ENCODE measurements around the gene TP53RK. TPM values are rescaled to one million over a fixed set of nuclear protein-coding genes. Genes with fewer than 3 reads are reported as not detected.

TP53RK gene
- total RNA-seq, 1 experiment from 2014 or later = 21.5 TPM

DNA sequence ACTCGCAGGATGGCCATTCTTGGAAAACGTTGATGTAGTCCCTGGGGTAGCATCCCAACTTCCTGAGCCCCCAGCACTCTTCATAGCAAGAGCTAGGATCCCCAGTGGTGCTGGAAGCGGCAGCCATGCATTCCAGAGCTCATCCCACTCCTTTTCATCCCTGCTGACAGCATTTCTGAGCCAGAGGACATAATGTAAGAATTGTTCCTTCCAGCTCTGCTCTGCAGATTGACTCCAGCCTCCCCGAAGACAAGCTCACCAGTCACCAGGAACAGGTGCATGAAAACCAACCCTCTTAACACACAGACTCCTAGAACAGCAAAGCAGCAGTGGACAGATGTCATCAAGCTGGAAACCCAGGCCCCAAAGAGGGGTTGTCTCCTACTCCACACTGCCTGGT, 41.8 kb downstream of the TP53RK start:
- H3K79me2 ChIP-seq (ENCODE audit: insufficient read depth, low read length) = no peaks in the 10 kb centered on the region
- H2BK120ac ChIP-seq (ENCODE audit: low read depth, low read length, poor library complexity, severe bottlenecking) = no peak overlapping the region
- no CpG with 5 or more reads among the region's 4 CpGs for WGBS (ENCODE audit: extremely low coverage, insufficient read length, low lambda C conversion rate)
- H3K27ac Mint-ChIP-seq = no peak overlapping the region
- H3K36me3 Mint-ChIP-seq (ENCODE audit: insufficient read depth in 1 of 3, low read depth in 3 of 3) = peaks cover 0 to 10% (median 0%) of the 10 kb centered on the region in 3 experiments; a peak in 3 of 7 replicates
- H3K23me2 ChIP-seq (ENCODE audit: insufficient read length, low read depth, low read length, poor library complexity, severe bottlenecking) = no peaks in the 10 kb centered on the region
- H3K79me1 ChIP-seq (ENCODE audit: insufficient read depth, low read depth, low read length, poor library complexity, severe bottlenecking) = no peaks in the 10 kb centered on the region
- H3K56ac ChIP-seq (ENCODE audit: insufficient read length, low read depth, low read length) = no peak overlapping the region
- no peak overlapping the region for H3K14ac ChIP-seq (ENCODE audit: insufficient read depth, low read length)
- H2BK5ac ChIP-seq (ENCODE audit: insufficient read length, low read length) = no peak overlapping the region
- H3K23ac ChIP-seq (ENCODE audit: insufficient read length, low read depth, low read length) = no peak overlapping the region
- no peak overlapping the region for H4K8ac ChIP-seq (replicated peaks; ENCODE audit: insufficient read length, low read depth, low read length)
- no peaks in the 10 kb centered on the region for H3K4me1 ChIP-seq (ENCODE audit: insufficient read depth, low read length)
- H4K5ac ChIP-seq (ENCODE audit: insufficient read length, low read depth, low read length) = no peak overlapping the region
- DNase-seq = no peak
- H2AK5ac ChIP-seq (ENCODE audit: insufficient read length, low read length) = no peak overlapping the region
- H2BK15ac ChIP-seq (ENCODE audit: low read depth, low read length) = no peak overlapping the region
- peaks cover 0 to 2% of the 10 kb centered on the region in 2 experiments; a peak in 1 of 5 replicates for H3K9me3 Mint-ChIP-seq
- H3K18ac ChIP-seq (ENCODE audit: insufficient read length, low read depth, low read length) = no peak overlapping the region
- H3K4ac ChIP-seq (ENCODE audit: low read depth, low read length) = no peak overlapping the region
- no peak overlapping the region for H4K91ac ChIP-seq (ENCODE audit: insufficient read length, low read depth, low read length)
- peaks cover 24 to 33% of the 10 kb centered on the region in 2 experiments for H3K4me1 Mint-ChIP-seq
- no peaks in the 10 kb centered on the region; the same call in 1 of the 2 replicates for H3K27me3 ChIP-seq (ENCODE audit: insufficient read depth, low read length)
- H3T11ph ChIP-seq (ENCODE audit: low read length) = no peak overlapping the region
- no peak overlapping the region for H2BK20ac ChIP-seq (ENCODE audit: low read depth, low read length, poor library complexity, severe bottlenecking)
- H3K27ac ChIP-seq (ENCODE audit: insufficient read length, low read depth, low read length) = no peak overlapping the region
- no peaks in the 10 kb centered on the region for H3K9me3 ChIP-seq (ENCODE audit: control insufficient read depth, low read depth, low read length)
- H2AFZ ChIP-seq (ENCODE audit: low read length) = no peak overlapping the region
- H2BK12ac ChIP-seq (ENCODE audit: insufficient read length, low read depth, low read length) = no peak overlapping the region
- H3K9ac ChIP-seq (ENCODE audit: extremely low read depth, insufficient read length, low read length) = no peak overlapping the region
- no peak overlapping the region for H3K4me3 Mint-ChIP-seq
- TF ChIP-seq, protein P1, sequence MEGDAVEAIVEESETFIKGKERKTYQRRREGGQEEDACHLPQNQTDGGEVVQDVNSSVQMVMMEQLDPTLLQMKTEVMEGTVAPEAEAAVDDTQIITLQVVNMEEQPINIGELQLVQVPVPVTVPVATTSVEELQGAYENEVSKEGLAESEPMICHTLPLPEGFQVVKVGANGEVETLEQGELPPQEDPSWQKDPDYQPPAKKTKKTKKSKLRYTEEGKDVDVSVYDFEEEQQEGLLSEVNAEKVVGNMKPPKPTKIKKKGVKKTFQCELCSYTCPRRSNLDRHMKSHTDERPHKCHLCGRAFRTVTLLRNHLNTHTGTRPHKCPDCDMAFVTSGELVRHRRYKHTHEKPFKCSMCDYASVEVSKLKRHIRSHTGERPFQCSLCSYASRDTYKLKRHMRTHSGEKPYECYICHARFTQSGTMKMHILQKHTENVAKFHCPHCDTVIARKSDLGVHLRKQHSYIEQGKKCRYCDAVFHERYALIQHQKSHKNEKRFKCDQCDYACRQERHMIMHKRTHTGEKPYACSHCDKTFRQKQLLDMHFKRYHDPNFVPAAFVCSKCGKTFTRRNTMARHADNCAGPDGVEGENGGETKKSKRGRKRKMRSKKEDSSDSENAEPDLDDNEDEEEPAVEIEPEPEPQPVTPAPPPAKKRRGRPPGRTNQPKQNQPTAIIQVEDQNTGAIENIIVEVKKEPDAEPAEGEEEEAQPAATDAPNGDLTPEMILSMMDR (conservative IDR thresholded peaks at IDR 0.05) = no peak
- peaks cover 45% of the 10 kb centered on the region for H3K27me3 Mint-ChIP-seq (ENCODE audit: low read depth)
- no peak overlapping the region for H3K4me2 ChIP-seq (ENCODE audit: insufficient read depth, insufficient read length, low read length)
- peaks cover 2% of the 10 kb centered on the region for H4K20me1 ChIP-seq (ENCODE audit: control insufficient read depth, insufficient read depth, insufficient read length)
